ENCODE measurements around the gene OLFML3.

The OLFML3 gene

GRCh38 chr1:113993072-113993471 lies 13.8 kb downstream of the OLFML3 start:
- DNase-seq (ENCODE audit: low spot score), result no peak
- in situ Hi-C loops (cut with MboI; ENCODE audit: low pct_unique_long_range_greater_than_20kb, low sequenced_read_pairs, unreplicated experiment), result no loop called here
- TF ChIP-seq CTCF (IDR thresholded peaks at IDR 0.05; ENCODE audit: extremely low read depth, insufficient read depth, missing control alignments), result no peak

GRCh38 chr1:113993766-113994165 lies 14.5 kb downstream of the OLFML3 start:
- DNase-seq (ENCODE audit: low spot score), result no peak
- TF ChIP-seq CTCF (IDR thresholded peaks at IDR 0.05; ENCODE audit: extremely low read depth, insufficient read depth, missing control alignments), result no peak
- in situ Hi-C loops (cut with MboI; ENCODE audit: low pct_unique_long_range_greater_than_20kb, low sequenced_read_pairs, unreplicated experiment), result no loop called here

GRCh38 chr1:113995382-113995781 lies 16.1 kb downstream of the OLFML3 start:
- no peak for DNase-seq (ENCODE audit: low spot score)
- in situ Hi-C loops (cut with MboI; ENCODE audit: low pct_unique_long_range_greater_than_20kb, low sequenced_read_pairs, unreplicated experiment), result no loop called here
- TF ChIP-seq CTCF (IDR thresholded peaks at IDR 0.05; ENCODE audit: extremely low read depth, insufficient read depth, missing control alignments), result no peak

GRCh38 chr1:113998361-113998760 lies 19.1 kb downstream of the OLFML3 start:
- in situ Hi-C loops (cut with MboI; ENCODE audit: low pct_unique_long_range_greater_than_20kb, low sequenced_read_pairs, unreplicated experiment), result no loop called here
- TF ChIP-seq CTCF (IDR thresholded peaks at IDR 0.05; ENCODE audit: extremely low read depth, insufficient read depth, missing control alignments), result no peak
- DNase-seq (ENCODE audit: low spot score), result no peak

- in situ Hi-C loops (cut with MboI; ENCODE audit: low pct_unique_long_range_greater_than_20kb, low sequenced_read_pairs, unreplicated experiment), result no loop called here
Observed at GRCh38 chr1:113999233-113999632, 20.0 kb downstream of the OLFML3 start.

GRCh38 chr1:113999799-114000198 lies 20.5 kb downstream of the OLFML3 start:
- no peak for TF ChIP-seq CTCF (IDR thresholded peaks at IDR 0.05; ENCODE audit: extremely low read depth, insufficient read depth, missing control alignments)
- in situ Hi-C loops (cut with MboI; ENCODE audit: low pct_unique_long_range_greater_than_20kb, low sequenced_read_pairs, unreplicated experiment), result no loop called here
- DNase-seq (ENCODE audit: low spot score), result no peak

More at GRCh38 chr1:113999233-113999632, 20.0 kb downstream of the OLFML3 start:
- no peak for TF ChIP-seq CTCF (IDR thresholded peaks at IDR 0.05; ENCODE audit: extremely low read depth, insufficient read depth, missing control alignments)
- no peak for DNase-seq (ENCODE audit: low spot score)

- TF ChIP-seq CTCF (IDR thresholded peaks at IDR 0.05; ENCODE audit: extremely low read depth, insufficient read depth, missing control alignments), result no peak
- no peak for DNase-seq (ENCODE audit: low spot score)
- in situ Hi-C loops (cut with MboI; ENCODE audit: low pct_unique_long_range_greater_than_20kb, low sequenced_read_pairs, unreplicated experiment), result no loop called here
Observed at GRCh38 chr1:114000406-114000805, 21.1 kb downstream of the OLFML3 start.
